K562 (cell line): Measurements from ENCODE around the gene SMCHD1. TPM values are rescaled to one million over a fixed set of nuclear protein-coding genes. Genes with fewer than 3 reads are reported as not detected.

Experiments used
- ATAC-seq: fragments of 200-7000 bp; cut with Tn5 transposase; 3 replicates; pipeline ENCODE4 v1.9.1; 2020; ENCODE audit warnings: moderate library complexity
- BruUV-seq: library from RNA; stranded (reverse); fragments of 400-500 nt; replicated peaks from 2 replicates; lab custom pipeline; 2021; lab: Mats Ljungman, UMichigan
- CTCF ChIA-PET: fragments of 300-600 bp; formaldehyde crosslinking; extraction: SDS; loops from one replicate; lab custom pipeline; 2021; ENCODE audit warnings: low intra/inter-chr PET ratio; lab: Yijun Ruan, JAX
- POLR2A ChIA-PET: fragments of 300-600, 350-650 bp; sonication (Branson Sonifier 250); formaldehyde crosslinking; extraction: SDS; loops from one replicate; lab custom pipeline; 2021; ENCODE audit warnings: antibody characterized with exemption, inconsistent platforms; lab: Yijun Ruan, JAX
- DNase-seq, 4 experiments: peaks; one replicate each; pipeline versions ENCODE4 v3.0.0 to v3.0.0-alpha.2; 2011 to 2018; ENCODE audit warnings: low spot score in 3 of 4, mixed read lengths in 3 of 4; ENCODE audit errors: extremely low read depth in 1 of 4
- FAIRE-seq: peaks from 2 replicates; lab custom pipeline; 2011; peaks lifted over from hg19 to GRCh38; lab: Jason Lieb, UNC
- H2AFZ ChIP-seq: 2 replicates; pipeline ENCODE4 v1.6.0; 2011; ENCODE audit warnings: low read depth, low read length, control low read depth, inconsistent platforms
- H3K27ac ChIP-seq: fragments of 200-600 bp; 3 replicates; pipeline ENCODE4 v1.8.0; 2011; ENCODE audit warnings: low read depth, mild to moderate bottlenecking, control low read depth, inconsistent platforms, low read length, moderate library complexity, mixed read lengths; ENCODE audit errors: extremely low read depth
- H3K27me3 ChIP-seq, 2 experiments: fragments of 300-600 bp in 1 of 2; 2 replicates in 1 of 2; 3 replicates in 1 of 2; pipeline versions ENCODE4 v1.6.0 to v1.8.0; 2011; ENCODE audit warnings: inconsistent platforms in 2 of 2, low read length in 2 of 2, mild to moderate bottlenecking in 1 of 2, mixed read lengths in 1 of 2, moderate library complexity in 1 of 2; ENCODE audit not compliant: control insufficient read depth in 2 of 2, insufficient read depth in 2 of 2
- H3K36me3 ChIP-seq: fragments of 300-600 bp; 3 replicates; pipeline ENCODE4 v1.8.0; 2011; ENCODE audit warnings: mild to moderate bottlenecking, low read length, inconsistent platforms; ENCODE audit not compliant: control insufficient read depth, insufficient read depth
- H3K4me1 ChIP-seq, 2 experiments: fragments of 200-600 bp in 1 of 2; replicated peaks in 1 of 2; 2 replicates in 1 of 2; 3 replicates in 1 of 2; pipeline versions ENCODE4 v1.5.1 to v1.8.0; 2011; ENCODE audit warnings: inconsistent platforms in 2 of 2, low read length in 2 of 2, mild to moderate bottlenecking in 1 of 2, mixed read lengths in 1 of 2, moderate library complexity in 1 of 2; ENCODE audit not compliant: control insufficient read depth in 2 of 2, insufficient read depth in 2 of 2
- H3K4me2 ChIP-seq: 2 replicates; pipeline ENCODE4 v1.6.1; 2011; ENCODE audit warnings: low read length, control low read depth, inconsistent platforms, mixed read lengths; ENCODE audit not compliant: insufficient read depth
- H3K4me3 ChIP-seq: fragments of 200-600 bp; sonication (generic), shearing (Covaris generic); 2 replicates; pipeline ENCODE4 v1.5.1; 2016; ENCODE audit warnings: control low read depth, inconsistent platforms
- H3K79me2 ChIP-seq: fragments of 200-600 bp; 3 replicates; pipeline ENCODE4 v1.8.0; 2011; ENCODE audit warnings: low read length, inconsistent platforms; ENCODE audit not compliant: control insufficient read depth, insufficient read depth
- H3K9ac ChIP-seq, 2 experiments: 2 replicates each; pipeline versions ENCODE4 v1.6.0 to v1.6.1; 2011; ENCODE audit warnings: low read depth in 2 of 2, low read length in 2 of 2, control low read depth in 1 of 2, inconsistent platforms in 1 of 2, mild to moderate bottlenecking in 1 of 2, mixed read lengths in 1 of 2; ENCODE audit not compliant: insufficient read depth in 1 of 2
- H3K9me1 ChIP-seq: one replicate; pipeline ENCODE4 v1.6.0; 2011; ENCODE audit warnings: inconsistent platforms, mild to moderate bottlenecking, low read length, moderate library complexity; ENCODE audit not compliant: control insufficient read depth, insufficient read depth
- H3K9me3 ChIP-seq: replicated peaks from 2 replicates; pipeline ENCODE4 v1.5.1; 2011; ENCODE audit warnings: low read depth, low read length, inconsistent platforms; ENCODE audit not compliant: control insufficient read depth, insufficient read depth
- H4K20me1 ChIP-seq: replicated peaks from 2 replicates; pipeline ENCODE4 v1.6.1; 2011; ENCODE audit warnings: low read length, inconsistent platforms, mixed read lengths; ENCODE audit not compliant: control insufficient read depth, insufficient read depth
- ETS2 ChIP-seq: IDR thresholded peaks from 2 replicates; pipeline ENCODE4 v1.6.1; 2016; ENCODE audit warnings: borderline replicate concordance, missing genetic modification characterization, mild to moderate bottlenecking, moderate library complexity, missing compliant biosample characterization; ENCODE audit not compliant: poor library complexity, severe bottlenecking
- FOSL1 ChIP-seq: fragments of 200-800 bp; sonication (Bioruptor generic); conservative IDR thresholded peaks from 2 replicates; pipeline ENCODE4 v1.6.1; 2016; ENCODE audit warnings: missing genetic modification characterization, missing compliant biosample characterization
- FOXA3 ChIP-seq, 2 experiments: fragments of 450-650 bp in 1 of 2; sonication (generic) in 1 of 2; formaldehyde crosslinking; IDR thresholded peaks in 1 of 2; conservative IDR thresholded peaks in 1 of 2; 2 replicates each; pipeline versions ENCODE4 v1.4.0 to v1.8.0; 2020 to 2022; ENCODE audit warnings: mild to moderate bottlenecking in 2 of 2, missing genetic modification reagents in 1 of 2
- HMGXB4 ChIP-seq: sonication (generic); formaldehyde crosslinking; IDR thresholded peaks from 2 replicates; pipeline ENCODE4 v1.8.1; 2023; ENCODE audit warnings: mild to moderate bottlenecking, missing genetic modification reagents
- ILF3 ChIP-seq: fragments of 450-650 bp; IDR thresholded peaks from 2 replicates; pipeline ENCODE4 v1.6.1; 2018; ENCODE audit warnings: antibody characterized with exemption, mild to moderate bottlenecking, moderate library complexity, borderline replicate concordance
- NFYB ChIP-seq: IDR thresholded peaks from 2 replicates; pipeline ENCODE4 v1.6.1; 2011; ENCODE audit warnings: mild to moderate bottlenecking, moderate library complexity; ENCODE audit not compliant: insufficient read length; ENCODE audit errors: extremely low read depth
- ZNF41 ChIP-seq: fragments of 250-450 bp; sonication (Bioruptor Pico); conservative IDR thresholded peaks from 2 replicates; pipeline ENCODE4 v1.4.0; 2020; ENCODE audit warnings: mild to moderate bottlenecking
- ZNF668 ChIP-seq: fragments of 250-450 bp; sonication (Bioruptor Pico); IDR thresholded peaks from 2 replicates; pipeline ENCODE4 v1.8.0; 2022; ENCODE audit warnings: mild to moderate bottlenecking, inconsistent platforms
- whole genome bisulfite sequencing: fragments of 100-300 bp; shearing (Covaris generic); methylation state at CpG from one replicate; pipeline ENCODE4 v1.1.6; 2016; ENCODE audit warnings: low coverage, mixed read lengths; ENCODE audit not compliant: insufficient coverage; ENCODE audit errors: missing lambda C conversion rate; 5-methylcytosine and 5-hydroxymethylcytosine counted together
- in situ Hi-C: fragments of 300-500 bp; cut with MboI; formaldehyde crosslinking; loops from 4 replicates; pipeline ENCODE4 v1.15.0; 2018; ENCODE audit warnings: inconsistent platforms, mixed read lengths
- intact Hi-C: fragments of 100-400 bp; cut with micrococcal nuclease; formaldehyde crosslinking; loops from 2 replicates; pipeline ENCODE4 v1.14.2; 2022
- polyA plus RNA-seq, 8 experiments: library from polyadenylated mRNA; depleted of rRNA in 4 of 8; stranded (reverse) in 5 of 8; unstranded in 3 of 8; fragments of >200 nt; fragmentation: Nextera tagmentation in 2 of 8; fragmentation: Illumina TruSeq in 1 of 8; extraction: Ambion mirVana in 2 of 8; extraction: Trizol in 1 of 8; gene quantifications; 2 replicates each; pipeline versions ENCODE4 v1.2.1 to v1.2.3, GENCODE V29; 2011 to 2014; ENCODE audit warnings: inconsistent platforms in 1 of 8, missing spikeins in 1 of 8
- total RNA-seq, 7 experiments: library from RNA; depleted of rRNA in 6 of 7; stranded (reverse); fragments of >200 nt in 6 of 7; fragmentation: Illumina TruSeq in 2 of 7; extraction: Trizol in 2 of 7; gene quantifications; 2 replicates each; pipeline versions ENCODE4 v1.2.1 to v1.2.3, GENCODE V29; 2011 to 2021; ENCODE audit warnings: low replicate concordance in 1 of 7
- TF ChIP-seq, protein P1 (sequence below): fragments of 450-650 bp; formaldehyde crosslinking; IDR thresholded peaks from 2 replicates; pipeline ENCODE4 v1.4.0; 2020; ENCODE audit warnings: mild to moderate bottlenecking, moderate library complexity
- TF ChIP-seq, protein P2 (sequence below): sonication (generic); formaldehyde crosslinking; IDR thresholded peaks from 2 replicates; pipeline ENCODE4 v1.8.0; 2022; ENCODE audit warnings: mild to moderate bottlenecking, missing genetic modification reagents
- TF ChIP-seq, protein P3 (sequence below): sonication (generic); formaldehyde crosslinking; IDR thresholded peaks from 2 replicates; pipeline ENCODE4 v1.8.1; 2023; ENCODE audit warnings: mild to moderate bottlenecking, missing genetic modification reagents

Gene SMCHD1
- total and polyA plus RNA-seq, 9 of the 15 experiments (the other 6 are each of a cell fraction or from before 2014, with no cell fraction given), result 6.3 to 144 (median 72.7) TPM

GRCh38 chr18:2625217-2625616 lies 30.3 kb upstream of the SMCHD1 start:
- intact Hi-C loops (no loop called here), in situ Hi-C loops (no loop called here)
- Histone ChIP-seq H3K9me3 (no peaks in the 10 kb centered on the region), H3K4me2 (no peak overlapping the region), H3K36me3 (no peaks in the 10 kb centered on the region), H3K27ac (no peak overlapping the region), H3K9me1 (no peaks in the 10 kb centered on the region), H3K9ac (no peak overlapping the region), H3K27me3 (peaks cover 2 to 4% of the 10 kb centered on the region in 2 experiments; a peak in 1 of 5 replicates), H3K4me1 (peaks cover 0 to 6% of the 10 kb centered on the region in 2 experiments; a peak in 1 of 5 replicates), H2AFZ (no peak overlapping the region), H4K20me1 (no peaks in the 10 kb centered on the region), H3K79me2 (no peaks in the 10 kb centered on the region), H3K4me3 (no peak overlapping the region)
- ATAC-seq (0 out of 3 replicates have a peak, but pooled peaks have one; percentile 30), FAIRE-seq (no peak), DNase-seq (no peak)
- TF ChIP-seq, protein P1, sequence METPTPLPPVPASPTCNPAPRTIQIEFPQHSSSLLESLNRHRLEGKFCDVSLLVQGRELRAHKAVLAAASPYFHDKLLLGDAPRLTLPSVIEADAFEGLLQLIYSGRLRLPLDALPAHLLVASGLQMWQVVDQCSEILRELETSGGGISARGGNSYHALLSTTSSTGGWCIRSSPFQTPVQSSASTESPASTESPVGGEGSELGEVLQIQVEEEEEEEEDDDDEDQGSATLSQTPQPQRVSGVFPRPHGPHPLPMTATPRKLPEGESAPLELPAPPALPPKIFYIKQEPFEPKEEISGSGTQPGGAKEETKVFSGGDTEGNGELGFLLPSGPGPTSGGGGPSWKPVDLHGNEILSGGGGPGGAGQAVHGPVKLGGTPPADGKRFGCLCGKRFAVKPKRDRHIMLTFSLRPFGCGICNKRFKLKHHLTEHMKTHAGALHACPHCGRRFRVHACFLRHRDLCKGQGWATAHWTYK (CRISPR knock-in tag), result no peak
- TF ChIP-seq ILF3 (no peak), NFYB (no peak), ETS2 (tag) (no peak), FOSL1 (tag) (no peak), HMGXB4 (no peak), ZNF41 (no peak), FOXA3 (CRISPR knock-in tag; conservative IDR thresholded peaks at IDR 0.05 in 1 of 2, IDR thresholded peaks at IDR 0.05 in 1 of 2) (no peak), ZNF668 (CRISPR knock-in tag) (no peak)
- TF ChIP-seq, protein P2, sequence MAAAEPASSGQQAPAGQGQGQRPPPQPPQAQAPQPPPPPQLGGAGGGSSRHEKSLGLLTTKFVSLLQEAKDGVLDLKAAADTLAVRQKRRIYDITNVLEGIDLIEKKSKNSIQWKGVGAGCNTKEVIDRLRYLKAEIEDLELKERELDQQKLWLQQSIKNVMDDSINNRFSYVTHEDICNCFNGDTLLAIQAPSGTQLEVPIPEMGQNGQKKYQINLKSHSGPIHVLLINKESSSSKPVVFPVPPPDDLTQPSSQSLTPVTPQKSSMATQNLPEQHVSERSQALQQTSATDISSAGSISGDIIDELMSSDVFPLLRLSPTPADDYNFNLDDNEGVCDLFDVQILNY (CRISPR knock-in tag), result no peak
- TF ChIP-seq, protein P3, sequence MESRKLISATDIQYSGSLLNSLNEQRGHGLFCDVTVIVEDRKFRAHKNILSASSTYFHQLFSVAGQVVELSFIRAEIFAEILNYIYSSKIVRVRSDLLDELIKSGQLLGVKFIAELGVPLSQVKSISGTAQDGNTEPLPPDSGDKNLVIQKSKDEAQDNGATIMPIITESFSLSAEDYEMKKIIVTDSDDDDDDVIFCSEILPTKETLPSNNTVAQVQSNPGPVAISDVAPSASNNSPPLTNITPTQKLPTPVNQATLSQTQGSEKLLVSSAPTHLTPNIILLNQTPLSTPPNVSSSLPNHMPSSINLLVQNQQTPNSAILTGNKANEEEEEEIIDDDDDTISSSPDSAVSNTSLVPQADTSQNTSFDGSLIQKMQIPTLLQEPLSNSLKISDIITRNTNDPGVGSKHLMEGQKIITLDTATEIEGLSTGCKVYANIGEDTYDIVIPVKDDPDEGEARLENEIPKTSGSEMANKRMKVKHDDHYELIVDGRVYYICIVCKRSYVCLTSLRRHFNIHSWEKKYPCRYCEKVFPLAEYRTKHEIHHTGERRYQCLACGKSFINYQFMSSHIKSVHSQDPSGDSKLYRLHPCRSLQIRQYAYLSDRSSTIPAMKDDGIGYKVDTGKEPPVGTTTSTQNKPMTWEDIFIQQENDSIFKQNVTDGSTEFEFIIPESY (CRISPR knock-in tag), result no peak
- WGBS, result 3% methylated on average over 5 of the region's 5 CpGs
- POLR2A ChIA-PET, result interaction anchor here (0.6 to 1.6 kb wide), 7 partner anchors 15 to 36 kb away, joined by 3 to 4 read pairs (median 3); no protein-coding TSS in a partner anchor
- CTCF ChIA-PET, result no interaction called here
- no TSS peak for BruUV-seq
